DOHH2 (cell line): Measurements from ENCODE around the gene ZFAND3.

Experiments used
- H3F3A ChIP-seq: fragments of 200-600 bp; sonication (generic), shearing (Covaris generic); 2 replicates; pipeline ENCODE4 v1.6.0; 2016; ENCODE audit warnings: antibody characterized with exemption, mild to moderate bottlenecking; ENCODE audit not compliant: control insufficient read depth, insufficient read depth
- H3K27ac ChIP-seq: fragments of 200-600 bp; sonication (generic); 2 replicates; pipeline ENCODE4 v1.5.1; 2014; ENCODE audit warnings: low read depth, mild to moderate bottlenecking, low read length, moderate library complexity
- H3K27me3 ChIP-seq: fragments of 200-600 bp; sonication (generic); 2 replicates; pipeline ENCODE4 v1.6.1; 2014; ENCODE audit warnings: mild to moderate bottlenecking, low read length, mixed read lengths; ENCODE audit not compliant: control insufficient read depth
- H3K36me3 ChIP-seq: fragments of 200-600 bp; sonication (generic); 2 replicates; pipeline ENCODE4 v1.6.1; 2014; ENCODE audit warnings: mild to moderate bottlenecking, low read length, moderate library complexity, mixed read lengths; ENCODE audit not compliant: control insufficient read depth
- H3K4me1 ChIP-seq: fragments of 200-600 bp; sonication (generic); 2 replicates; pipeline ENCODE4 v1.6.1; 2014; ENCODE audit warnings: mild to moderate bottlenecking, low read length, mixed read lengths; ENCODE audit not compliant: control insufficient read depth
- H3K4me2 ChIP-seq: fragments of 200-600 bp; sonication (generic); 2 replicates; pipeline ENCODE4 v1.6.0; 2014; ENCODE audit warnings: mild to moderate bottlenecking, low read length, moderate library complexity
- H3K4me3 ChIP-seq: fragments of 200-600 bp; sonication (generic); 2 replicates; pipeline ENCODE4 v1.5.1; 2014; ENCODE audit warnings: mild to moderate bottlenecking, low read length, mixed read lengths
- H3K79me2 ChIP-seq: fragments of 200-600 bp; sonication (generic); 2 replicates; pipeline ENCODE4 v1.6.1; 2014; ENCODE audit warnings: mild to moderate bottlenecking, low read length, mixed read lengths; ENCODE audit not compliant: control insufficient read depth
- H3K9me2 ChIP-seq: fragments of 200-600 bp; sonication (generic); replicated peaks from 2 replicates; pipeline ENCODE4 v1.6.1; 2014; ENCODE audit warnings: mild to moderate bottlenecking, low read length, mixed read lengths; ENCODE audit not compliant: control insufficient read depth
- H3K9me3 ChIP-seq: fragments of 200-600 bp; sonication (generic); 2 replicates; pipeline ENCODE4 v1.6.1; 2014; ENCODE audit warnings: antibody characterized with exemption, low read length, mixed read lengths; ENCODE audit not compliant: control insufficient read depth, insufficient read depth
- H4K20me1 ChIP-seq: fragments of 200-600 bp; sonication (generic); 2 replicates; pipeline ENCODE4 v1.6.0; 2014; ENCODE audit warnings: low read depth, mild to moderate bottlenecking, antibody characterized with exemption, low read length, moderate library complexity; ENCODE audit not compliant: control insufficient read depth, insufficient read depth
- CTCF ChIP-seq: fragments of 200-600 bp; sonication (generic); IDR thresholded peaks from one replicate; pipeline ENCODE4 v1.5.1; 2014; ENCODE audit warnings: antibody characterized with exemption, mild to moderate bottlenecking, low read depth, low read length; ENCODE audit not compliant: poor library complexity, severe bottlenecking
- EZH2phosphoT487 ChIP-seq: fragments of 200-600 bp; sonication (generic); IDR thresholded peaks from 2 replicates; pipeline ENCODE4 v1.6.1; 2017; ENCODE audit warnings: borderline replicate concordance, mild to moderate bottlenecking, antibody characterized with exemption, low read length, moderate library complexity, mixed read lengths

Gene ZFAND3

DNA sequence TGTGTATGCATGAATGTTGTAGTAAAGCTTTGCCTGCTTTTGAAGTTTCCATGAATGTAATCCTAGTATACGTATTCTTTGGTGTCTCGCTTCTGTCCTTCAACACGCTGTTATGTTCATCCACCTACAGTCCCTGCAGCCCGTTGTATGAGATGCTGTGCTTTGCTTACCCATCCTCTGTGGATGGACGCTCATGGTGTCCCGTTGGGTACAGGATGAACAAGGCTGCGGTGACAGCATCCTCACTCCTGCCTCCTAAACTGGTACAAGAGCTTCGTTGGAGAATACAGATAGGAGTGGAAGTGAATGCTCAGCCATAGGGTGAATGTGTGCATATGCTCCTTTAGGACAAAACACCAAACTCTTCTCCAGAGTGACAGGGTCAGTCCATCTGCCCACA lies 366.2 kb downstream of the ZFAND3 start:
- no peaks in the 10 kb centered on the region for H3F3A ChIP-seq
- H3K9me2 ChIP-seq: no peaks in the 10 kb centered on the region
- no peaks in the 10 kb centered on the region for H3K27me3 ChIP-seq
- TF ChIP-seq EZH2phosphoT487 (no peak), CTCF (no peak)
- no peak overlapping the region for H3K4me3 ChIP-seq
- no peaks in the 10 kb centered on the region for H3K36me3 ChIP-seq
- H3K9me3 ChIP-seq: no peaks in the 10 kb centered on the region
- no peak overlapping the region for H3K27ac ChIP-seq
- no peaks in the 10 kb centered on the region for H4K20me1 ChIP-seq
- no peaks in the 10 kb centered on the region for H3K4me1 ChIP-seq
- no peak overlapping the region for H3K4me2 ChIP-seq
- H3K79me2 ChIP-seq: no peaks in the 10 kb centered on the region

DNA sequence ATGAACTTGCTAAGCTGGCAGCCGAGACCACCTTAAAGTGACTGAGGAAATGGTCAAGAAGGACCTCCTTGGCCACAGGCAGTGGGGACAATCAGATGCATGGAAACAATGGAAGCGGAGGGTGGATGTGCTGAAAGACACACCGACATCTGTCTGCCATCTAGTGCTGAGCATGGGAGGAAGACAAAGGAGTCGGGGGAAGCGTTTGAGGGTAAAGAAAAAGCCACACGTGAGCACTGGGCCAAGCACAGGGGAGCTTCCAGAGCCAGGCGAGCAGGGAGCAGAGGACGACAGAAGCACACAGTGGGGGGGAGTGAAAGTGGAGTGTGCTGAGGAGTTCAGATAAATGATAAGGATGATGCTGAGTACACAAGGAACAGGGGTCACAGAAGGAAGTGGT lies 367.8 kb downstream of the ZFAND3 start:
- Histone ChIP-seq H3F3A (no peaks in the 10 kb centered on the region), H3K9me2 (no peaks in the 10 kb centered on the region), H3K27ac (no peak overlapping the region), H3K4me3 (no peak overlapping the region), H3K79me2 (no peaks in the 10 kb centered on the region), H4K20me1 (no peaks in the 10 kb centered on the region), H3K36me3 (no peaks in the 10 kb centered on the region), H3K27me3 (no peaks in the 10 kb centered on the region), H3K4me2 (no peak overlapping the region), H3K9me3 (no peaks in the 10 kb centered on the region), H3K4me1 (no peaks in the 10 kb centered on the region)
- no peak for TF ChIP-seq EZH2phosphoT487
- TF ChIP-seq CTCF: no peak

DNA sequence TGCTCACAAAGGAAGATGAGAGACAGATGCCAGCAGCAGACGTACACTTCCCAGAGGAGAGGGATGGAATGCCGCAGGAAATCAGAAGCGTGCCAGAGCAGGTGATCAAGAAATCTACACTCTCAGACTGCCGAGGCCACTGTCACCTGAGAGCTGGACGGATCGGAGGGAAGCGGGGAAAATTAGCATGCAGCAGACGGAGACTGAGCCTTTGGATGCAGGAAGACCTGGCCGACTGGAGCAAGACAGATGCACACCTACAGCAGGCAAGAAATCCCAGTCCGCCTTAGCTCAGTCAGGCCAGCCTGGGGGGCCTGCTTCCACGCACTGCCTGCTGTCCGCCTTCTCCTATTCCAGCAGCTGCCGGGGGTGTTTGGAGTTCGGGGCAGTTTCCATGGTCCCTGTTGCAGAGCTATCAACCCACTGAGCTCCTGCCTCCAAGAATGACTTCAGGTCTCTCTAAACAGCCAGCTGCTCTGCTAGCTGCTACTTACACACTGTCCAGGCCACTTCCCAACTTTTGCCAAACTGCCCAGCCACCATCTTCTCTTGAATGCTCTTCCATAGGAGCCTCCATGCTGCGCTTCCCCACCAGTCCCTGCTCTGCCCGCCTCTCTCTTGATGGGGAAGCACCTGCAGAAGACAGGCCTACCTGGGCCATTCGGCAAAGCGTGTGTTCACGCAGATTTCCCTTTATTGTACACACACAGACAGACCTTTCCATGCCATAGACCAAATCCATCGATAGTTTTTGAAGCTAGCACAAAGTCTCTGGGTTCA lies 368.5 kb downstream of the ZFAND3 start:
- Histone ChIP-seq H3K27ac (no peak overlapping the region), H3K9me2 (no peaks in the 10 kb centered on the region), H4K20me1 (no peaks in the 10 kb centered on the region), H3F3A (no peaks in the 10 kb centered on the region), H3K27me3 (no peaks in the 10 kb centered on the region), H3K36me3 (no peaks in the 10 kb centered on the region), H3K4me1 (no peaks in the 10 kb centered on the region), H3K79me2 (no peaks in the 10 kb centered on the region), H3K4me3 (no peak overlapping the region), H3K9me3 (no peaks in the 10 kb centered on the region), H3K4me2 (no peak overlapping the region)
- TF ChIP-seq CTCF: no peak
- no peak for TF ChIP-seq EZH2phosphoT487
